K562 treated with DMSO at 1 percent for 12 hours (cell line): ENCODE results near the gene BPGM. TPM values are rescaled to one million over a fixed set of nuclear protein-coding genes. Genes with fewer than 3 reads are reported as not detected.

ENCODE experiments used
- total RNA-seq: library from RNA; unstranded; fragments of 300-600 nt; gene quantifications from 2 replicates; pipeline ENCODE4 v1.2.3, GENCODE V29; 2022; ENCODE audit not compliant: insufficient read depth

Gene BPGM
- total RNA-seq = 16.4 and 31.5 TPM in 2 replicates

GRCh38 chr7:134646425-134647305 lies at the start of gene BPGM:
Gene BPGM (plus strand): TSS chr7:134646853. CDS start chr7:134661508, 14,655 bp downstream.

Other genes starting within 250 kb of the BPGM start
- gene AKR1B1, start 187.8 kb upstream of the BPGM start, total RNA-seq = 4.2 and 9.6 TPM in 2 replicates
- not detected in 2 replicates for gene AKR1B10, start 119.3 kb upstream of the BPGM start, total RNA-seq
- not detected in 2 replicates for gene AKR1B15, start 97.7 kb upstream of the BPGM start, total RNA-seq
- gene CALD1, start 132.8 kb downstream of the BPGM start, total RNA-seq = not detected in 2 replicates